ENCODE measurements around the gene MCF2L. TPM values are rescaled to one million over a fixed set of nuclear protein-coding genes. Genes with fewer than 3 reads are reported as not detected.

The MCF2L gene
- total RNA-seq, 4 donors from 2014 or later: 25.0 to 103 (median 61.0) TPM

DNA sequence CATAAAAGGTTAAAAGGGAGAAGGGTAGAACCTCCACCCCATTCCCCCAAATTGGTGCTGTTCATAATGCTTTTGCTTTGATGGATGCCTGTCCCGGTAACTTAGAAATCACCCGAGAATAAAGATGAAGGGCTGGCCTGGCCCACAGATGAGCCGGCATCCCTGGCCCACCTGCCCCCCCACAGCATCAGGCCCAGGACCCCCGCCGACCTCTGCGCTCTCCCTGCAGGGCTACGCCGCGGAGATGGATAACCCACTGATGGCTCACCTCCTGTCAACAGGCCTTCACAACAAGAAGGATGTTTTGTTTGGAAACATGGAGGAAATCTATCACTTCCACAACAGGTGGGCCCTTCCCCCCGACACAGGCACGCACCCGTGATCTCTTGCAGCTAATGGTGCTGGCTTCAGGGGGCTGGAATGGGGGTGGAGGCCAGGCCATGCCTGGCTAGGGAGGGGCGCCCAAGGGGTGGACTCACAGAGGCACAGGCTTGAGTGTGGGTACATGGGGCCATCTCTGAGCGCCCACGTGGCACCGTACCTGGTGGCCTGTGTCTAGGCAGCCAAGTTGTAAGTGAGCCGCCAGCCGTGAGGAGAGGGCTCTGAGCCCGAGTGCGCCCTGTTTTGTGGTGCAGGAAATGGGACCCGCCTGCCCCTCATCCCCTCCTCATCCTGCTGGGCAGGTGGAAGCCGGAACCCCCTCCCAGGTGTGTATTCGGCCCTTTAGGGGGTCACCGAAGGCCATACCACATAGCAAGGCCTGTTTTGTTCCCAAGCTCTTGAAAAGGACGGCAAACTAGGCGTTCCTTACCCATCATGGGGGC is 113.4 kb downstream of the MCF2L start:
- H3K27ac ChIP-seq: no peak overlapping the region
- TF ChIP-seq POLR2A (IDR thresholded peaks at IDR 0.05): no peak
- no peaks in the 10 kb centered on the region for H3K4me1 ChIP-seq
- H3K9me3 ChIP-seq: no peaks in the 10 kb centered on the region
- H3K36me3 ChIP-seq: no peaks in the 10 kb centered on the region
- DNase-seq: no peak
- intact Hi-C loops (cut with DNase I; ENCODE audit: low total_unique reads): no loop called here
- H3K4me3 ChIP-seq: no peak overlapping the region
- no peaks in the 10 kb centered on the region for H3K27me3 ChIP-seq

GRCh38 chr13:113083022-113083373 is 114.0 kb downstream of the MCF2L start:
- H3K4me3 ChIP-seq: no peak overlapping the region
- no peaks in the 10 kb centered on the region for H3K27me3 ChIP-seq
- no peaks in the 10 kb centered on the region for H3K9me3 ChIP-seq
- no peaks in the 10 kb centered on the region for H3K4me1 ChIP-seq
- TF ChIP-seq, protein P1, sequence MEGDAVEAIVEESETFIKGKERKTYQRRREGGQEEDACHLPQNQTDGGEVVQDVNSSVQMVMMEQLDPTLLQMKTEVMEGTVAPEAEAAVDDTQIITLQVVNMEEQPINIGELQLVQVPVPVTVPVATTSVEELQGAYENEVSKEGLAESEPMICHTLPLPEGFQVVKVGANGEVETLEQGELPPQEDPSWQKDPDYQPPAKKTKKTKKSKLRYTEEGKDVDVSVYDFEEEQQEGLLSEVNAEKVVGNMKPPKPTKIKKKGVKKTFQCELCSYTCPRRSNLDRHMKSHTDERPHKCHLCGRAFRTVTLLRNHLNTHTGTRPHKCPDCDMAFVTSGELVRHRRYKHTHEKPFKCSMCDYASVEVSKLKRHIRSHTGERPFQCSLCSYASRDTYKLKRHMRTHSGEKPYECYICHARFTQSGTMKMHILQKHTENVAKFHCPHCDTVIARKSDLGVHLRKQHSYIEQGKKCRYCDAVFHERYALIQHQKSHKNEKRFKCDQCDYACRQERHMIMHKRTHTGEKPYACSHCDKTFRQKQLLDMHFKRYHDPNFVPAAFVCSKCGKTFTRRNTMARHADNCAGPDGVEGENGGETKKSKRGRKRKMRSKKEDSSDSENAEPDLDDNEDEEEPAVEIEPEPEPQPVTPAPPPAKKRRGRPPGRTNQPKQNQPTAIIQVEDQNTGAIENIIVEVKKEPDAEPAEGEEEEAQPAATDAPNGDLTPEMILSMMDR (IDR thresholded peaks at IDR 0.05): no peak
- no peak for DNase-seq
- H3K36me3 ChIP-seq: no peaks in the 10 kb centered on the region
- intact Hi-C loops (cut with DNase I; ENCODE audit: low total_unique reads): no loop called here
- no peak overlapping the region for H3K27ac ChIP-seq

GRCh38 chr13:113083402-113084061 is 114.5 kb downstream of the MCF2L start:
- no peaks in the 10 kb centered on the region for H3K4me1 ChIP-seq
- intact Hi-C loops (cut with DNase I; ENCODE audit: low total_unique reads): no loop called here
- H3K27ac ChIP-seq: no peak overlapping the region
- H3K27me3 ChIP-seq: no peaks in the 10 kb centered on the region
- H3K9me3 ChIP-seq: no peaks in the 10 kb centered on the region
- no peak overlapping the region for H3K4me3 ChIP-seq
- TF ChIP-seq POLR2A (IDR thresholded peaks at IDR 0.05): no peak
- TF ChIP-seq, protein P1 (IDR thresholded peaks at IDR 0.05): no peak
- DNase-seq: no peak
- no peaks in the 10 kb centered on the region for H3K36me3 ChIP-seq

DNA sequence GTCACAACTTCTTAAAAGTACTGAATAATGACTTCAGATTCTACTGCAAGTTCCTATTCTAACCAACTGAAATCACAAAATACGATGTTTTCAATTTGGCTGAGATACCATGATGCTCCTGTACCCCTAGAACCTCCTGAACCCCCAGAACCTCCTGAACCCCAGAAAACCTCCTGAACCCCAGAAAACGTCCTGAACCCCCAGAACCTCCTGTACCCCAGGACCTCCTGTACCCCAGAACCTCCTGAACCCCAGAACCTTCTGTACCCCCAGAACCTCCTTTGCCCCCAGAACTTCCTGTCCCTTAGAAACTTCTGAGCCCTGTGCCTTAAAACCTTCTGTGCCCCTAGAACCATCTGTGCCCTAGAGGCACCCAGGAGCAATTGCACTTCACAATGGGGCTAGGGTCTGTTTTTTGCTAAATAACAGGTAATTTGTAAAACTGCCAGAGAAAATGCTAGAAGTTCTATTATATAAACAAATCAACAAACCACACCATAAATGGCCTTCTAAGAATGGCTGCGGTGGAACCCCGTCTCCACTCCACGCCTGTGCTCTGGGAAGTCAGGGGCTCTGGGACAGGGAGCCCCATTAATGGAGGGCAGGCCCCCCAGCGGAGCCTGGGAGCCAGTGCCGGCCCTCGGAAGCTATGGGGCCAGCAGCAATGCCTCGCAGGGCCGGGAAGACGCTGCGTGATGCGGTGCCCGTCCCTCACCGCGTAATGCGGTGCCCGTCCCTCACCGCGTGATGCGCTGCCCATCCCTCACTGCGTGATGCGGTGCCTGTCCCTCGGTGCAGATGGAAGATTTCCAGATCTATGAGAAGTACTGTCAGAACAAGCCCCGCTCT is 115.3 kb downstream of the MCF2L start:
- TF ChIP-seq POLR2A (IDR thresholded peaks at IDR 0.05): no peak
- TF ChIP-seq, protein P1 (IDR thresholded peaks at IDR 0.05): no peak
- intact Hi-C loops (cut with DNase I; ENCODE audit: low total_unique reads): no loop called here
- H3K27me3 ChIP-seq: no peaks in the 10 kb centered on the region
- no peaks in the 10 kb centered on the region for H3K9me3 ChIP-seq
- no peak overlapping the region for H3K27ac ChIP-seq
- DNase-seq: no peak
- no peaks in the 10 kb centered on the region for H3K4me1 ChIP-seq
- no peak overlapping the region for H3K4me3 ChIP-seq
- H3K36me3 ChIP-seq: no peaks in the 10 kb centered on the region

GRCh38 chr13:113084943-113085540 is 116.0 kb downstream of the MCF2L start:
- Histone ChIP-seq H3K27me3 (no peaks in the 10 kb centered on the region), H3K27ac (no peak overlapping the region), H3K36me3 (no peaks in the 10 kb centered on the region), H3K9me3 (no peaks in the 10 kb centered on the region), H3K4me1 (no peaks in the 10 kb centered on the region), H3K4me3 (no peak overlapping the region)
- no peak for DNase-seq
- intact Hi-C loops (cut with DNase I; ENCODE audit: low total_unique reads): no loop called here
- TF ChIP-seq, protein P1 (IDR thresholded peaks at IDR 0.05): no peak
- no peak for TF ChIP-seq POLR2A (IDR thresholded peaks at IDR 0.05)
